ENCODE results near the gene FAM9C.

- TF ChIP-seq, protein P1, sequence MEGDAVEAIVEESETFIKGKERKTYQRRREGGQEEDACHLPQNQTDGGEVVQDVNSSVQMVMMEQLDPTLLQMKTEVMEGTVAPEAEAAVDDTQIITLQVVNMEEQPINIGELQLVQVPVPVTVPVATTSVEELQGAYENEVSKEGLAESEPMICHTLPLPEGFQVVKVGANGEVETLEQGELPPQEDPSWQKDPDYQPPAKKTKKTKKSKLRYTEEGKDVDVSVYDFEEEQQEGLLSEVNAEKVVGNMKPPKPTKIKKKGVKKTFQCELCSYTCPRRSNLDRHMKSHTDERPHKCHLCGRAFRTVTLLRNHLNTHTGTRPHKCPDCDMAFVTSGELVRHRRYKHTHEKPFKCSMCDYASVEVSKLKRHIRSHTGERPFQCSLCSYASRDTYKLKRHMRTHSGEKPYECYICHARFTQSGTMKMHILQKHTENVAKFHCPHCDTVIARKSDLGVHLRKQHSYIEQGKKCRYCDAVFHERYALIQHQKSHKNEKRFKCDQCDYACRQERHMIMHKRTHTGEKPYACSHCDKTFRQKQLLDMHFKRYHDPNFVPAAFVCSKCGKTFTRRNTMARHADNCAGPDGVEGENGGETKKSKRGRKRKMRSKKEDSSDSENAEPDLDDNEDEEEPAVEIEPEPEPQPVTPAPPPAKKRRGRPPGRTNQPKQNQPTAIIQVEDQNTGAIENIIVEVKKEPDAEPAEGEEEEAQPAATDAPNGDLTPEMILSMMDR (IDR thresholded peaks at IDR 0.05): no peak
- TF ChIP-seq POLR2A (IDR thresholded peaks at IDR 0.05): no peak
Observed at GRCh38 chrX:13069771-13070416, 25.5 kb upstream of the FAM9C start.
